Psoas muscle (tissue), 8 donors: Measurements from ENCODE around the gene ITPR2. TPM values are rescaled to one million over a fixed set of nuclear protein-coding genes. Genes with fewer than 3 reads are reported as not detected.

Source experiments
- ATAC-seq, 4 donors: fragments of 200-7000 bp; cut with Tn5 transposase; one replicate each; pipeline ENCODE4 v1.9.1; 2020; ENCODE audit warnings: moderate library complexity in 3 of 4, mild to moderate bottlenecking in 2 of 4
- DNase-seq, 2 donors: peaks; one replicate each; pipeline ENCODE4 v3.0.0-alpha.2; 2020
- H3K27ac ChIP-seq: fragments of 200-600 bp; one replicate; pipeline ENCODE4 v1.8.0; 2022
- H3K27me3 ChIP-seq, 3 donors: fragments of 200-600 bp in 1 of 3; one replicate each; pipeline versions ENCODE4 v1.6.1 to v1.8.0; 2013 to 2022; ENCODE audit warnings: low read length in 2 of 3, mild to moderate bottlenecking in 2 of 3, moderate library complexity in 1 of 3; ENCODE audit not compliant: insufficient read depth in 3 of 3
- H3K36me3 ChIP-seq, 2 donors: fragments of 200-600 bp in 1 of 2; one replicate each; pipeline versions ENCODE4 v1.6.1 to v1.8.0; 2013 to 2022; ENCODE audit warnings: low read depth in 1 of 2, mild to moderate bottlenecking in 1 of 2, moderate library complexity in 1 of 2; ENCODE audit not compliant: insufficient read depth in 1 of 2
- H3K4me1 ChIP-seq: fragments of 200-600 bp; one replicate; pipeline ENCODE4 v1.8.0; 2022
- H3K4me3 ChIP-seq: fragments of 200-600 bp; one replicate; pipeline ENCODE4 v1.8.0; 2022; ENCODE audit warnings: mild to moderate bottlenecking
- H3K9me3 ChIP-seq: fragments of 200-600 bp; one replicate; pipeline ENCODE4 v1.8.0; 2022
- CTCF ChIP-seq: fragments of 200-600 bp; IDR thresholded peaks from one replicate; pipeline ENCODE4 v1.8.0; 2022; ENCODE audit warnings: antibody characterized with exemption
- WGBS, 3 donors: extraction: QIAGEN DNeasy Blood & Tissue Kit; methylation state at CpG; one replicate each; pipeline versions ENCODE4 v1.1.6 to v1.1.7; 2013; 5-methylcytosine and 5-hydroxymethylcytosine counted together
- intact Hi-C, 2 donors: fragments of 100-400 bp; cut with DNase I; formaldehyde crosslinking; loops; one replicate each; pipeline versions ENCODE4 v1.11.0 to v1.14.2; 2022
- polyA plus RNA-seq, 3 donors: library from polyadenylated mRNA; stranded (reverse); fragments of 200-250 nt; gene quantifications; one replicate each; pipeline ENCODE4 v1.2.3, GENCODE V29; 2013
- total RNA-seq, 4 donors: library from RNA; stranded (reverse); fragmentation: NEBNext Ultra II Directional in 2 of 4; extraction: Animal tissue kit (Norgen Biotek cat#: 25700) in 2 of 4; gene quantifications; one replicate each; pipeline versions ENCODE4 v1.2.1 to v1.2.4, GENCODE V29; 2021 to 2023
- donor health status: healthy with polysubstance abuse.
- donor health status: DM: no; HTN: no; CAD: no; lungs with moderate emphysema.
- donor health status: Bipolar disorder and iron deficiency.
- donor health status: healthy.
- donor health status: DM: yes; HTN: yes; CAD: no.
- donor health status: DM: no; HTN: no; CAD: no.
- donor health status: DM: no; HTN: no; CAD: no.
- donor health status: DM: yes; HTN: yes; CAD: no.

The ITPR2 gene
- total and polyA plus RNA-seq, 7 donors, result 0.86 to 10.3 (median 6.1) TPM

- H3K4me3 ChIP-seq, result no peak overlapping the region
- ATAC-seq, result no peak
- no peak overlapping the region for H3K27ac ChIP-seq
- no peaks in the 10 kb centered on the region for H3K36me3 ChIP-seq
- TF ChIP-seq CTCF, result no peak
- H3K27me3 ChIP-seq, result no peaks in the 10 kb centered on the region
- peaks cover 11% of the 10 kb centered on the region for H3K4me1 ChIP-seq
- intact Hi-C loops, result no loop called here
- no peak for DNase-seq
- WGBS, 3 donors, result 96 to 98% (median 97%) methylated on average over 5 of the region's 5 CpGs
- no peaks in the 10 kb centered on the region for H3K9me3 ChIP-seq
Observed at GRCh38 chr12:26826437-26826836, 6.6 kb downstream of the ITPR2 start.

- Histone ChIP-seq H3K27ac (no peak overlapping the region), H3K36me3 (no peaks in the 10 kb centered on the region), H3K9me3 (no peaks in the 10 kb centered on the region), H3K27me3 (no peaks in the 10 kb centered on the region), H3K4me1 (peaks cover 12% of the 10 kb centered on the region), H3K4me3 (no peak overlapping the region)
- no peak for ATAC-seq
- no peak for DNase-seq
- intact Hi-C loops, result no loop called here
- 90 to 100% (median 99%) methylated on average over 1 of the region's 1 CpG for WGBS, 3 donors
- TF ChIP-seq CTCF, result no peak
Observed at GRCh38 chr12:26825459-26826016, 7.5 kb downstream of the ITPR2 start.

GRCh38 chr12:26823390-26823789 lies 9.6 kb downstream of the ITPR2 start:
- intact Hi-C loops, result no loop called here
- WGBS, 3 donors, result 95 to 97% (median 96%) methylated on average over 2 of the region's 2 CpGs
- Histone ChIP-seq H3K36me3 (no peaks in the 10 kb centered on the region), H3K4me1 (peaks cover 15% of the 10 kb centered on the region), H3K27ac (no peak overlapping the region), H3K4me3 (no peak overlapping the region), H3K27me3 (no peaks in the 10 kb centered on the region), H3K9me3 (no peaks in the 10 kb centered on the region)
- ATAC-seq, result no peak
- DNase-seq, result no peak
- no peak for TF ChIP-seq CTCF

GRCh38 chr12:26822026-26822425 lies 11.0 kb downstream of the ITPR2 start:
- Histone ChIP-seq H3K36me3 (no peaks in the 10 kb centered on the region), H3K9me3 (no peaks in the 10 kb centered on the region), H3K4me1 (peaks cover 15% of the 10 kb centered on the region), H3K27me3 (no peaks in the 10 kb centered on the region), H3K27ac (no peak overlapping the region), H3K4me3 (no peak overlapping the region)
- intact Hi-C loops, result no loop called here
- no peak for TF ChIP-seq CTCF
- DNase-seq (no peak), ATAC-seq (no peak)
- 91 to 95% (median 93%) methylated on average over 2 of the region's 2 CpGs for WGBS, 3 donors

- WGBS, 3 donors, result 34 to 45% (median 37%) methylated on average over 4 of the region's 4 CpGs
- DNase-seq, result no peak
- ATAC-seq, result peak in 1 of 4 donors; percentile 30
- Histone ChIP-seq H3K27ac (no peak overlapping the region), H3K9me3 (no peaks in the 10 kb centered on the region), H3K36me3 (no peaks in the 10 kb centered on the region), H3K4me1 (peaks cover 15% of the 10 kb centered on the region), H3K27me3 (no peaks in the 10 kb centered on the region), H3K4me3 (no peak overlapping the region)
- intact Hi-C loops, result no loop called here
- no peak for TF ChIP-seq CTCF
Observed at GRCh38 chr12:26821212-26821701, 11.7 kb downstream of the ITPR2 start.
